ENCODE measurements around the gene SLC6A7. TPM values are rescaled to one million over a fixed set of nuclear protein-coding genes. Genes with fewer than 3 reads are reported as not detected.

SLC6A7 gene
- not detected in 2 replicates for total RNA-seq (2014; rRNA removed; shearing (Covaris generic))

- peak; percentile 53 for DNase-seq (ENCODE audit: low spot score)
- in situ Hi-C loops (cut with HindIII; ENCODE audit: low sequenced_read_pairs), result no loop called here
Measured at GRCh38 chr5:150189728-150190502, at the start of gene SLC6A7. Gene SLC6A7, plus strand, starts transcription at chr5:150190062. Its CDS starts 266 bp downstream, at chr5:150190328.

GRCh38 chr5:150140830-150141229, 49.0 kb upstream of the SLC6A7 start:
- in situ Hi-C loops (cut with HindIII; ENCODE audit: low sequenced_read_pairs), result no loop called here
- no peak for DNase-seq (ENCODE audit: low spot score)

GRCh38 chr5:150141544-150142184, 48.2 kb upstream of the SLC6A7 start:
- in situ Hi-C loops (cut with HindIII; ENCODE audit: low sequenced_read_pairs), result no loop called here
- DNase-seq (ENCODE audit: low spot score), result no peak

- DNase-seq (ENCODE audit: low spot score), result no peak
- in situ Hi-C loops (cut with HindIII; ENCODE audit: low sequenced_read_pairs), result no loop called here
Measured at GRCh38 chr5:150142185-150142958, 47.5 kb upstream of the SLC6A7 start.

- in situ Hi-C loops (cut with HindIII; ENCODE audit: low sequenced_read_pairs), result no loop called here
- no peak for DNase-seq (ENCODE audit: low spot score)
Measured at GRCh38 chr5:150142959-150143349, 46.9 kb upstream of the SLC6A7 start.

- DNase-seq (ENCODE audit: low spot score), result no peak
- in situ Hi-C loops (cut with HindIII; ENCODE audit: low sequenced_read_pairs), result no loop called here
Measured at GRCh38 chr5:150143350-150144245, 46.3 kb upstream of the SLC6A7 start.

- in situ Hi-C loops (cut with HindIII; ENCODE audit: low sequenced_read_pairs), result no loop called here
- DNase-seq (ENCODE audit: low spot score), result no peak
Measured at GRCh38 chr5:150144246-150144801, 45.5 kb upstream of the SLC6A7 start.

- in situ Hi-C loops (cut with HindIII; ENCODE audit: low sequenced_read_pairs), result no loop called here
- DNase-seq (ENCODE audit: low spot score), result no peak
Measured at GRCh38 chr5:150144879-150145278, 45.0 kb upstream of the SLC6A7 start.

- in situ Hi-C loops (cut with HindIII; ENCODE audit: low sequenced_read_pairs), result no loop called here
- no peak for DNase-seq (ENCODE audit: low spot score)
Measured at GRCh38 chr5:150146235-150146634, 43.6 kb upstream of the SLC6A7 start.

- in situ Hi-C loops (cut with HindIII; ENCODE audit: low sequenced_read_pairs), result no loop called here
- no peak for DNase-seq (ENCODE audit: low spot score)
Measured at GRCh38 chr5:150146862-150147601, 42.8 kb upstream of the SLC6A7 start.

GRCh38 chr5:150147670-150148069, 42.2 kb upstream of the SLC6A7 start:
- DNase-seq (ENCODE audit: low spot score), result no peak
- in situ Hi-C loops (cut with HindIII; ENCODE audit: low sequenced_read_pairs), result no loop called here

GRCh38 chr5:150148117-150148927, 41.5 kb upstream of the SLC6A7 start:
- DNase-seq (ENCODE audit: low spot score), result peak; percentile 79
- in situ Hi-C loops (cut with HindIII; ENCODE audit: low sequenced_read_pairs), result no loop called here

GRCh38 chr5:150149618-150150017, 40.2 kb upstream of the SLC6A7 start:
- no peak for DNase-seq (ENCODE audit: low spot score)
- in situ Hi-C loops (cut with HindIII; ENCODE audit: low sequenced_read_pairs), result no loop called here

- no peak for DNase-seq (ENCODE audit: low spot score)
- in situ Hi-C loops (cut with HindIII; ENCODE audit: low sequenced_read_pairs), result no loop called here
Measured at GRCh38 chr5:150152636-150153462, 37.0 kb upstream of the SLC6A7 start.

GRCh38 chr5:150153483-150153882, 36.4 kb upstream of the SLC6A7 start:
- in situ Hi-C loops (cut with HindIII; ENCODE audit: low sequenced_read_pairs), result no loop called here
- DNase-seq (ENCODE audit: low spot score), result no peak

GRCh38 chr5:150153957-150154617, 35.8 kb upstream of the SLC6A7 start:
- in situ Hi-C loops (cut with HindIII; ENCODE audit: low sequenced_read_pairs), result no loop called here
- no peak for DNase-seq (ENCODE audit: low spot score)
